AG09319 (cell line): ENCODE measurements around the gene LAMB3.

Experiments used
- DNase-seq: peaks from one replicate; pipeline ENCODE4 v3.0.0-alpha.2; 2010; ENCODE audit warnings: low read depth; ENCODE audit errors: extremely low read depth
- TF ChIP-seq, protein P1 (sequence below): IDR thresholded peaks from 2 replicates; pipeline ENCODE4 v1.5.1; 2011; ENCODE audit warnings: low read depth, mild to moderate bottlenecking, inconsistent platforms, low read length, moderate library complexity

The LAMB3 gene

DNA sequence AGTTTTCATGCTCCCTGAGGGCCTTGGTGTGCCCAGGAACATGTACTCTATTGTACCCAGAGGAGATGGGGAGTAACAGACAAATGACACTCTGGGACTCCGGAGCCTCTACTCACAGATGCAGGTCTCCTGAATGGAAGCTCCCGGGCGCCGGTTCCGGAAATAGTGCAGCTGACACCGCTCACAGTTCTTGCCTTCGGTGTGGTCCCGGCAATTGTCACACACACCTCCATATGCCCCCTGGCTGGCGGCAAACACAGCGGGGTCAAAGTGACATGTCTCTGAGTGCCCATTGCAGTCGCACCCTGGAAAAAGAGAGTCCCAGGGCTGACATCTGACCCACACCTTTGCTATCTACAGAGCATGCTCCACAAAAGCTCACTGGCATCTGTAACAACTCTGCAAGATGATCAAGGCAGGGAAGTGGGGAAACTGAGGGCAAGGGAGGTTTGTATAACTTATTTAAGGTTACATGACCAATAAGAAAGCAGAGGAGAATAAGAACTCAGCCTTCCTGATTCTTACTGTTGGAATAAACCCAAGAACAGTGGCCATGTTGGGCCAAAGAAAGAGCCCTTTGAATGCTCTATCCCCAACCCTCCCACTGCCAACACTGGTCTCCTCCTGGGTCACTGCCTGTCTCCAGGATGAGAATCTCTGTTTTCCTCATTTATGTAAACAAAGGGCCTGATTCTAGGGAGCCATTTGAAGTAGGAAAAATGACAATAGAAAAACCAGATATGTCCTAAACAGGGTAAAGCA, 22.4 kb downstream of the LAMB3 start:
- TF ChIP-seq, protein P1, sequence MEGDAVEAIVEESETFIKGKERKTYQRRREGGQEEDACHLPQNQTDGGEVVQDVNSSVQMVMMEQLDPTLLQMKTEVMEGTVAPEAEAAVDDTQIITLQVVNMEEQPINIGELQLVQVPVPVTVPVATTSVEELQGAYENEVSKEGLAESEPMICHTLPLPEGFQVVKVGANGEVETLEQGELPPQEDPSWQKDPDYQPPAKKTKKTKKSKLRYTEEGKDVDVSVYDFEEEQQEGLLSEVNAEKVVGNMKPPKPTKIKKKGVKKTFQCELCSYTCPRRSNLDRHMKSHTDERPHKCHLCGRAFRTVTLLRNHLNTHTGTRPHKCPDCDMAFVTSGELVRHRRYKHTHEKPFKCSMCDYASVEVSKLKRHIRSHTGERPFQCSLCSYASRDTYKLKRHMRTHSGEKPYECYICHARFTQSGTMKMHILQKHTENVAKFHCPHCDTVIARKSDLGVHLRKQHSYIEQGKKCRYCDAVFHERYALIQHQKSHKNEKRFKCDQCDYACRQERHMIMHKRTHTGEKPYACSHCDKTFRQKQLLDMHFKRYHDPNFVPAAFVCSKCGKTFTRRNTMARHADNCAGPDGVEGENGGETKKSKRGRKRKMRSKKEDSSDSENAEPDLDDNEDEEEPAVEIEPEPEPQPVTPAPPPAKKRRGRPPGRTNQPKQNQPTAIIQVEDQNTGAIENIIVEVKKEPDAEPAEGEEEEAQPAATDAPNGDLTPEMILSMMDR, result no peak
- DNase-seq, result no peak

DNA sequence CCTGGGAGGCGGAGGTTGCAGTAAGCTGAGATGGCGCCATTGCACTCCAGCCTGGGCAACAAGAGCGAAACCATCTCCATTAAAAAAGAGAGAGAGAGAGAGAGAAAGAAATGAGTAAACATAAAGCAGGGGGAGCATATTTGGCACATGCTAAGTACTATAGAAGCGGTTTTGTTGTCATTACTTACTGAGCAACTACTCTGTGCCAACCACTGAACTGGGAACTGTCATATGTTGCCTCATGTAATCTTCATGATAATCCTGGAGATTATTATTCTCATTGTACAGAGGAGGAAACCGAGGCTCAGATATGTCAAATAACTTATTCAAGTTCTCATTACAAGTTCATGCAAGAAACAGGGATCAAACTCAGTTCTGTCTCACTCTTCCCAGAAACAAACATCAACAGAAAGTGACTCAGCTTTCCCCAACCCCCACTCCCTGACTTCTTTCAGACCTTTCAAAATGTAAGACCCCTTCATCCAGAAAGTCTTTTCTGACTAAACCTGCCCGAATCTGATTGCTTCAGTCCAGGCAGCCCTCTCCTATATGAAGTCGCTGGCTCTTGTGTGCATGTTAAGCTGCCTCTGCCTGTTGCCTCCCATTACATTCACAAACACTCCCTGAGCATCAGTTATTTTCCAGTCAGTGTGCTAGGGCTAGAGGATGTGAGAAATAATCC, 23.5 kb downstream of the LAMB3 start:
- no peak for DNase-seq
- TF ChIP-seq, protein P1, result no peak

DNA sequence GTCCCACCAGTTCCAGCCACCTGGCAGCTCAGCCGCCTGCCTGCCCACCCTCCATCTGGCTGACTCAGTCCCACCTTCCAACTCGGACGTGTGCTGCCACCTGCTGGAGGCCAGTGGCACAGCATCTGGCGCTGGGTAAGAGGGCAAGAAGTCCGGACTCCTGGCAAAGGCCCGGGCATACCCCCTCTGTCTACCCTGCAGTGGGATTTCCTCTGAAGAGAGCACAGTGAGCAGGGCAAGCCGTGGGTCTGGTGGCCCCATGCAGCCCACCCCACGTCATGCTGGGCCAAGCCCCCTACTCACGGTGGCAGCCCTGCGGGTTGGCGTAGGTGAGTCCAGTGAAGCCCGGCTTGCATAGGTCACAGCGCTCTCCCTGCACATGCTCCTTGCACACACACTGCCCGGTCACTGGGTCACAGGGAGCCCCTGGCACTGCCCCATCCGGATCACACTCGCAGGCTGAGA, 24.5 kb downstream of the LAMB3 start:
- TF ChIP-seq, protein P1, result no peak; the same call in none of the 2 replicates
- no peak for DNase-seq

DNA sequence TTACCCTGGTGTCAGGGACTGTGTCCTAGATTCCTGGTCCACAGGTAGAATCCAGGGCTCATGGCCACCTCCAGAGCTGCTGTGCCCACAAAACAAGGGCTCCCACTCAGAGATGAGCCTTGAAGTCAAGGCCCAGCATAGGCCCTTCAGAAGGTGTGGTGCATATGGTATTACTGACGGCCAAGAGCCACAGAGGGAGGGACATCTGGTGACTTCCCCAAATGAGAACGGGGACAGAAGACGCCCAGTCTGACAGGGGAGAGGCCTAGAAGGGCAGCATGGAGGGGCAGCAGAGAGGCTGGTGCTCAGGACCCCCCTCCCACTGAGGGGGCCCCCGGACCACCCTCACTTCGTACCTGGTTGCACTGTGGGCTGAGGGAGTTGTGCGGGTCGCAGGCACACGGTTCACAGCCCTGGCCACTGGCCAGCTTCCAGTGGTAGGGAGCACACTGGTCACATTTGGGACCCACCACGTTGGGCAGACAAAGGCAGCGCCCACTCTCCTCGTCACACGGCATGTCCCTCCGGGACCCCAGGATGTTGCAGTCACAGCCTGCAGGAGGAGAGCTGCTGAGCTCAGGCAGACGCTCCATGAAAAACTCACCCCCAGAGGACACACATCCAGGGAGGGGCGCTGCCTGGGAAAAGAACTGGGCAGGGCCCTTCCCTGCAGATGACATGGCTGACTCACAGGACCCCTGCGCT, 25.0 kb downstream of the LAMB3 start:
- TF ChIP-seq, protein P1, result no peak
- DNase-seq, result no peak

DNA sequence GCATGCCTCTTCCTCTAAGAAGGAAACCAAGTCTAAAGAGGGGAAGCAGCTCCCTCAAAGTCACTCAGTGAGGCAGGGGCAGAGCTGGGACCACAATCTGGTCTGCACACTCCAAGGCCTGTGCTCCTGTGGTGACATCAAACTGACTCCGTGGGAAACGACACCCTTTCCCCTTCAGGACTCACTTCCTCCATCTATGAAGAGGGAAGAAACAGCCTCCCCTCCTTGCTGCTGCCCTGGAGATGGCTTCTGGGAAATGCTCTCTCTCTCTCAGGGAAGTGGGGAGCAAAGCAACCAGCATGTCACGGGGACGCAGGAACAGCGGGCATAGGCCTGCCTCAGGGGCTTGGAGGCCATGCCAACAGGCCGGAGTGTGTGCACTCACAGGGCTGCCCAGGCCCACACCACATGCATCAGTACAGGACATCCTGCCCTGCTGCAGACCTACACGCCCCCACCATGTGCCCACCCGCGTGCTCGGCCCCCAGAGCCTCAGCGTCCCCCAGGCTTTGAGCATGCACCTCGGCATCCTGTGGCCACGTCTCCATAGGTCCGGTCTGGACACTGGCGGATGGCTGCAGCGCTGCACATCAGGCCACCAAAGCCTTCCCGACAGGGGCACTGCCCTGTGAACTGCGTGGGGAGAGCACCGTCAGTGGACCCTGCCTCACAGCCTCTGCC, 25.7 kb downstream of the LAMB3 start:
- DNase-seq, result no peak
- TF ChIP-seq, protein P1, result no peak

DNA sequence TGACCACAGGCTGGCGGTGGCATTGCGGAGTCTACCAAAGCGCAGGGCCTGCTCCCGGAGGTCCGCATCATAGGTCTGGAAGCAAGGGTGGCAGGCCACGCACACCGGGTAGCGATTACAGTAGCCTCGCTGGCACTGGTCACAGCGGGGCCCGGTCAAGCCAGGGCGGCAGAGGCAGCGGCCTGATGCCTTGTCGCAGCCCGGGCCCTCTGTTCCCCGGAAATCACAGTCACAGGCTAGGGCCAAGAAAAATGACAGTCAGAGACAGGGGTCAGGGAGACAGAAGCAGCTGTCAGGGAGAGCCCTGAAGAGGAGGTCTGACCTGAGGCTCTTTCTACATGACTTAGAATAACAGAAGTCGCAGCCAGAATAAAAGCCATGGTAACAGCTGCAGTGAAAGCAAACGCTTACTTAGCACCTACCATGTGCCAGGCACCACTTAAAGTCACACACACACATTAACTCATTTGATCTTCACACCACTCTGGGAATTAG, 26.4 kb downstream of the LAMB3 start:
- TF ChIP-seq, protein P1, result no peak
- DNase-seq, result no peak
